ENCODE data around the gene LUC7L.

DNA sequence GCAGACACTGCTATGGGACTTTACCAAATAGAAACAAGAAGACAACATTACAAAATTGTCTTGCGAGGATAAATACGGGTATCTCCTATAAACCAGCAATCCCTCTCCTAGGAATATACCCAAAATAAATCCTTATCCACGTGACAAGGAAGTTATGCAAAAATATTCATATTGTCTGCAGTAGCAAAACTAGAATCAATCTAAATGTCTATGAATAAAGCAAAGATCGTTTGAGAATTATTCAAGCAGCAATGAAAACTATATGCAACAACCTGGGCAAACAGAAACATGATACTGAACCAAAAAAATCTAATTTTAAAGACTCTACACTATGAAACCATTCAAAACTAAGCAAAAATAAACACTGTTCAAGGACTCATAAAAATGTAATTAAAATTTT lies 9.2 kb downstream of the LUC7L start:
- TF ChIP-seq, protein P1, sequence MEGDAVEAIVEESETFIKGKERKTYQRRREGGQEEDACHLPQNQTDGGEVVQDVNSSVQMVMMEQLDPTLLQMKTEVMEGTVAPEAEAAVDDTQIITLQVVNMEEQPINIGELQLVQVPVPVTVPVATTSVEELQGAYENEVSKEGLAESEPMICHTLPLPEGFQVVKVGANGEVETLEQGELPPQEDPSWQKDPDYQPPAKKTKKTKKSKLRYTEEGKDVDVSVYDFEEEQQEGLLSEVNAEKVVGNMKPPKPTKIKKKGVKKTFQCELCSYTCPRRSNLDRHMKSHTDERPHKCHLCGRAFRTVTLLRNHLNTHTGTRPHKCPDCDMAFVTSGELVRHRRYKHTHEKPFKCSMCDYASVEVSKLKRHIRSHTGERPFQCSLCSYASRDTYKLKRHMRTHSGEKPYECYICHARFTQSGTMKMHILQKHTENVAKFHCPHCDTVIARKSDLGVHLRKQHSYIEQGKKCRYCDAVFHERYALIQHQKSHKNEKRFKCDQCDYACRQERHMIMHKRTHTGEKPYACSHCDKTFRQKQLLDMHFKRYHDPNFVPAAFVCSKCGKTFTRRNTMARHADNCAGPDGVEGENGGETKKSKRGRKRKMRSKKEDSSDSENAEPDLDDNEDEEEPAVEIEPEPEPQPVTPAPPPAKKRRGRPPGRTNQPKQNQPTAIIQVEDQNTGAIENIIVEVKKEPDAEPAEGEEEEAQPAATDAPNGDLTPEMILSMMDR (IDR thresholded peaks at IDR 0.05), result no peak
- TF ChIP-seq POLR2A (IDR thresholded peaks at IDR 0.05), result no peak
